ENCODE measurements around the gene CISH.

DNA sequence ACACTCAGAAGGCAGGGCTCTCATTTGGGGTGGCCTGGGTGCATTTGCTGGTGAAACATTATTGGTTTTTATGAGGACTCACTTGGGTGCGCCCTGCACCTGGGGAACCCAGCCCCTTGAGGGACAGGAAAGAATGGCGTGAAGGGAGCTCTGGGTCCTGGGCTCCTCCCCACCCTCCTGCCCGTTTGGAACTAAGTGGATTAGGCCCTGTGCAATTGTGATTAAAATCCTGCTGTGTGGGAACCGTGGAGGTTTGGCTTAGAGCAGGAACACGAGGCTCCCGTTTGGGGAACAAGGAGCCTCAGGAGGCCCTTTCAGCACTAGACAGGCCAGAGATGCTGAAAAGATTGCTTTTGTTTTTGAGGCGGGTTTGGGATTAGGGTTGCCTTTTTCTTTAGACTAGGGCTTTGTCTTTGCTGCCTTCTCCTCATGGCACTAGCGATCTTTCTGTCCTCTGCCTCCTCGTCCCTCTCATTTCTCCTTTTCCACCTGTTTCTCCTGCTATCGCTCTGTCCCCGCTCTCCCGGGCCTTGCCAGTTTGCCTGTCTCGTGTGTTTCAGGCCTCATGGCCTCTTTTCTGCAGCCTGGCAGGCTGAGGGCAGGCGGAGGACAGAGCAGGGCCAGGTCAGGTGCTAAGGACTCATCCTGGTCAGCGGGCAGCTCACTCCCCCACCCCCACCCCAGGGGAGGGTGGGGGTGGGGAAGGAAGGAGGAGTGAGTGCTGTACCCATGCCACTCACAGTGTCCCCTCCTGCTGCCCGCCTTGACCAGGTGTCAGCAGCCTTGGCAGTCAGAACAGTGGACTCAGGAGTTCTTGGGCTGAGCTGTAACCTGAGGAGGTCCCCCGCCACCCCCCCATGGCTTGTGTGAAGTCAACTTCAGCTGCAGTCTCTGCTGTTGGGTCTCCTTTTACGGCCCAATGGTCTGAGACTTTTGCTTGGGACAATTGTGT lies 13.9 kb upstream of the CISH start:
- TF ChIP-seq RXRA (IDR thresholded peaks at IDR 0.05): no peak
- TF ChIP-seq TAF1 (conservative IDR thresholded peaks at IDR 0.05): no peak
- TF ChIP-seq, protein P1, sequence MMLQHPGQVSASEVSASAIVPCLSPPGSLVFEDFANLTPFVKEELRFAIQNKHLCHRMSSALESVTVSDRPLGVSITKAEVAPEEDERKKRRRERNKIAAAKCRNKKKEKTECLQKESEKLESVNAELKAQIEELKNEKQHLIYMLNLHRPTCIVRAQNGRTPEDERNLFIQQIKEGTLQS (IDR thresholded peaks at IDR 0.05): no peak
- TF ChIP-seq, protein P2, sequence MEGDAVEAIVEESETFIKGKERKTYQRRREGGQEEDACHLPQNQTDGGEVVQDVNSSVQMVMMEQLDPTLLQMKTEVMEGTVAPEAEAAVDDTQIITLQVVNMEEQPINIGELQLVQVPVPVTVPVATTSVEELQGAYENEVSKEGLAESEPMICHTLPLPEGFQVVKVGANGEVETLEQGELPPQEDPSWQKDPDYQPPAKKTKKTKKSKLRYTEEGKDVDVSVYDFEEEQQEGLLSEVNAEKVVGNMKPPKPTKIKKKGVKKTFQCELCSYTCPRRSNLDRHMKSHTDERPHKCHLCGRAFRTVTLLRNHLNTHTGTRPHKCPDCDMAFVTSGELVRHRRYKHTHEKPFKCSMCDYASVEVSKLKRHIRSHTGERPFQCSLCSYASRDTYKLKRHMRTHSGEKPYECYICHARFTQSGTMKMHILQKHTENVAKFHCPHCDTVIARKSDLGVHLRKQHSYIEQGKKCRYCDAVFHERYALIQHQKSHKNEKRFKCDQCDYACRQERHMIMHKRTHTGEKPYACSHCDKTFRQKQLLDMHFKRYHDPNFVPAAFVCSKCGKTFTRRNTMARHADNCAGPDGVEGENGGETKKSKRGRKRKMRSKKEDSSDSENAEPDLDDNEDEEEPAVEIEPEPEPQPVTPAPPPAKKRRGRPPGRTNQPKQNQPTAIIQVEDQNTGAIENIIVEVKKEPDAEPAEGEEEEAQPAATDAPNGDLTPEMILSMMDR (IDR thresholded peaks at IDR 0.05; ENCODE audit: low read depth, low read length, missing input control): no peak
- TF ChIP-seq, protein P3, sequence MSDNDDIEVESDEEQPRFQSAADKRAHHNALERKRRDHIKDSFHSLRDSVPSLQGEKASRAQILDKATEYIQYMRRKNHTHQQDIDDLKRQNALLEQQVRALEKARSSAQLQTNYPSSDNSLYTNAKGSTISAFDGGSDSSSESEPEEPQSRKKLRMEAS (IDR thresholded peaks at IDR 0.05): no peak
- TF ChIP-seq, protein P4, sequence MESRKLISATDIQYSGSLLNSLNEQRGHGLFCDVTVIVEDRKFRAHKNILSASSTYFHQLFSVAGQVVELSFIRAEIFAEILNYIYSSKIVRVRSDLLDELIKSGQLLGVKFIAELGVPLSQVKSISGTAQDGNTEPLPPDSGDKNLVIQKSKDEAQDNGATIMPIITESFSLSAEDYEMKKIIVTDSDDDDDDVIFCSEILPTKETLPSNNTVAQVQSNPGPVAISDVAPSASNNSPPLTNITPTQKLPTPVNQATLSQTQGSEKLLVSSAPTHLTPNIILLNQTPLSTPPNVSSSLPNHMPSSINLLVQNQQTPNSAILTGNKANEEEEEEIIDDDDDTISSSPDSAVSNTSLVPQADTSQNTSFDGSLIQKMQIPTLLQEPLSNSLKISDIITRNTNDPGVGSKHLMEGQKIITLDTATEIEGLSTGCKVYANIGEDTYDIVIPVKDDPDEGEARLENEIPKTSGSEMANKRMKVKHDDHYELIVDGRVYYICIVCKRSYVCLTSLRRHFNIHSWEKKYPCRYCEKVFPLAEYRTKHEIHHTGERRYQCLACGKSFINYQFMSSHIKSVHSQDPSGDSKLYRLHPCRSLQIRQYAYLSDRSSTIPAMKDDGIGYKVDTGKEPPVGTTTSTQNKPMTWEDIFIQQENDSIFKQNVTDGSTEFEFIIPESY (IDR thresholded peaks at IDR 0.05): no peak

Measured in liver (tissue), 3 donors.